GM12874 (cell line): Measurements from ENCODE around the gene PDE4D.

ENCODE experiments used
- CTCF ChIP-seq: IDR thresholded peaks from 2 replicates; pipeline ENCODE4 v1.5.1; 2011; ENCODE audit warnings: low read depth, mild to moderate bottlenecking, control low read depth, low read length, moderate library complexity; ENCODE audit not compliant: insufficient read depth

The PDE4D gene

DNA sequence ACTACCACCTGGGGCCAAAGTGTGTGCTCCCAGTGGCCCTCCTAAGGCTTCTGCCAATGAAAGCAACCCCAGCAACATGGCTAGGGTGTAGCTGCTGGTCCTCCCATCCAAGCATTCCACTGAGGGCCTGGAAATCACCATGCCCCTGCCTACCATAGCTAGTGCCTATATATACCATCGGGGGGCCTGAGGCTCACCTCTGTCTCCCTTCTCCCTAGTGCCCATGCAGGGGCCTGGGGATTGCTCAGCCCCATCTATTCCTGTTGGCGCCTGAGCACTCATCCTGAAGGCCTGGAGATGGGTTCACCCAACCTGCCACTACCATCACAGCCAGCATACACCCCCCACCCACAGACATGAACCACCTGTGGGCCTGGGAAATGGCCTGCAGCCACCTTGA, 943.3 kb downstream of the PDE4D start:
- no peak for TF ChIP-seq CTCF

- TF ChIP-seq CTCF: no peak
Observed at GRCh38 chr5:58946230-58946629, 947.3 kb downstream of the PDE4D start.

DNA sequence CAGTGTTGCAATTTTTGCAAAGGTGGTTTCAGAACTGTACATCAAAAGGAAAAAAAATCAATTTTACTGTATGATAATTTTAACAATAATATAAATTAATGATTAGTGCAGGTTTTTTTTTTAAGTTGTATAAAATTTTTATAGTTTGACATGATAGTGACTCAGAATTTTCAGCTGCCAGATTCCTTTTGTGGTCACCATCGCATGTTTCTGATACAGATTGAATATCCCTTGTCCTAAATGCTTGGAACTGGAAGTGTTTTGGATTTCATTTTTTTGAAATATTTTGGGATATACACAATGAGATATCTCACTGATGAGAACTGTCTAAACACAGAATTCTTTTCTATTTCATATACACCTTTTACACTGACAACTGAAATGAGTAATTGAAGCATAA, 949.3 kb downstream of the PDE4D start:
- no peak for TF ChIP-seq CTCF

GRCh38 chr5:58940446-58940845, 953.1 kb downstream of the PDE4D start:
- TF ChIP-seq CTCF: no peak

DNA sequence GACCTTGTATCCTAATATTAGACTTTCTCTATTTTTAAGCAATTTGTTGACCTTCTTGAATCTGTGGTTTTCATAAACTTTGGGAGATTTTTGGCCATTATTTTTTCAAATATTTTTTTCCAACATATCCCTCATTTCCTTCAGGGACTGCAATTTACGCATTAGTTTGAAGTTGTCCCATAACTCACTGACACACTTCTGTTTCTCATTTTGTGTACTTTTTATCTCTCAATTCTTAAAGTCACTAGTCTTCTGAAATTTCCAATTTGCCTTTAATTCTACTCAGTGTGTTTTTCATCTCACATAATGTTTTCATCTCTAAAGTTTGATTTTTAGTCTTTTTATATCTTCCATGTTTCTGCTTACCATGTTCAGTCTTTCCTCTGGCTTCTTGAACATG, 953.9 kb downstream of the PDE4D start:
- no peak for TF ChIP-seq CTCF

DNA sequence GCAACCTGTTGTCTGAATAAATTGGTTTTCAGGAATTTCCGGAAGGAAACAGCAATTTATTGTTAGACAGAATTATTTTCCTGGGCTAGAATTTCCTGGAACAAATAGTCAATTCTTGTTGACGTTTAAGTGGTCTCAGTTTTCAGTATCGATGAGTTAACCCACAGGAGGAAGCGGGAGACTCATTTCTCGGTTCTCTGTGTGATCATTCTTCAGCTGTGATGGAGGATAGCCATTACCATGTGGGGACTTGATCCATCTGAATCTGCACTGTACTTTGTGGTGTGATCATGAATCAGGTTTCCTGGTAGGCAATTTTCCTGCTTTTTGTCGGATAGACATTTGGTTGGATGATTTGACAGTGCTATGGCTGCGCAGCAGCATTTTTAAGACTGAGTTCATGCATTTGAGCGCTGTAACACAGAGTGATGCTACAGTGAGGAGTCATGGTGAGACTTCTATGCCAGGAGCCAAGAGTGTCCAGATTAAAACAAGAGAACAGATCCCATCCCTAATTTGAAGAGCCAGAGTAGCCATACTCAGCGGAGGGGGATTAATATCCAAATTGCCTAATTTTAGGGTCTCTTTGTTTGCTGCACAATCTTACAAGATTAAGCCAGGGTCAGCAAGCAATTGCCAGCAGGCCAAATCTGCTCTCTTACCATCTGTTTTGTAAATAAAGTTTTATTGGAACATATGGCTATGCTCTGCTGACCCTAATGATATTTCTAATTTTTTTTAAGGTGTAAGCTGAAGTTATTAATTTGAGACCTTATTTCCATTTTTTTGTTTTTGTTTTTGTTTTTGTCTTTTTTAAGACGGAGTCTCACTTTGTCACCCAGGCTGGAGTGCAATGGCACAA, 954.7 kb downstream of the PDE4D start:
- TF ChIP-seq CTCF: no peak

DNA sequence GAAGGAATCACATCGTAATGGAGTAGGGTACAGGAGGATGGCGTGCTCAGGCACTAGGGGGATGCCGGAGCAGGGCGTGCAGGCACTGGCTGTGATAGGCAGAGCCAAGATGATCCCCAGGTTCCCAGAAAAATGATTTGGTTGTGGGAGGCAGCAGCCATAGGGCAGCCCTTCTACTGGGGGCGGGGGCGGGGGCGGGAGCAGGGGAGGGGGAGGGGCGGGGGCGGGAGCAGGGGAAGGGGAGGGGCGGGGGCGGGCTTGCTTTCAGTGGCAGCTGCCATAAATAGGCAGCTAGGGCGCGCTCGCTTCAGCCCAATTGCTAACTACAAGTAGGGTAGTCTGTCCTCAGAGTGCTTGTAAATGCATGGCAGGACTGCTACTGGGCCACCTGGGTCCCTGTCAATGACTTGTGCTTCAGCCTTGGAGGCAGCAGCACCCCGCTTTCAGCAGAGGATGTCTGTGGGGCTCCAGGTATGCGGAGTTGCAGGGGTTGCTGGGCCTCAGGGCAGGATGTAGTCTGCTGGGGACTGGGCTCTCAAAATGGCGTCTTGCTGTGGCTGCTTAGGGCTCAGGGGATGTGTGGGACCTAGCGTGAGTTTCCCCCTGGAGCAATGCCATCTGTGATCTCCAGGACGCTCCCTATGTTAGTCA, 956.4 kb downstream of the PDE4D start:
- TF ChIP-seq CTCF: no peak
